Glomerular visceral epithelial cell (primary cell): ENCODE results near the gene HNRNPA0.

Experiments used
- DNase-seq: peaks from one replicate; pipeline ENCODE4 v3.0.0-alpha.2; 2016; ENCODE audit errors: extremely low spot score

Gene HNRNPA0

DNA sequence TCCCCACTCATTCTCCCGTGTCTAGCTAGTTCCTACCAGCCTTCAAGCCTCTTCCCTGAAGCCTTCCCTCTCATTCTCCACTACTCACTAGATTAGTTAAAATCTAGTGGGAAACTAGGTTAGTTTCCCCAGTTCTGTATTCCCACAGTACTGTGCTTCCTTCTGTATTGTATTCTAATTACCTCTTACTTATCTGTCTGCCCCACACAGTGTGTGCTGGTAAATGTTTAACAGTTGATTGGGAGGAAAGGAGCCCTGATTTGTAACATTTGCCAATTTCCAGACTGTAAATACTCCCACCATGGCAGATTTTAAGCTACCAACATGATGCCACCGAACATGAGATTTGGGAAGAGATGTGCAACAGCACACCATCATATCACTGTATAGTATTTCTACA, 26.5 kb downstream of the HNRNPA0 start:
- no peak for DNase-seq

DNA sequence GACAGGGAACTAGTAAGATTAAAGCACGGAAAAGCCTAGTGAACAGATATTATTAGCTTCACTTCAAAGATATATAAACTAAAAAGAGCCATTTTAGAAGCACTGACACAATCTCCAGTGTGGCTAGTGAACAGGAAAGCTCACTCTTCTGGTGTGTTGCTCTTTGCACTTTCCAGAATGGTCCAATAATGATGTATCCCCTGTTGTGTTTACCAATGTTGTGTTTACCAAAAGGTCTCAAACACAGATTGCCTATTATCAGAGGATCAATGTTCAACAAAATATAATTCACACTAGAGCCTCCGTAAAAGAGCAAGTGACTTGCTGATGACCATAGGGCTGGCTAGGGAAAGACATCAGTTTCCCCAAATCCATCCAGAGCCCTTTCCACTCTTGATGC, 29.9 kb downstream of the HNRNPA0 start:
- no peak for DNase-seq

DNA sequence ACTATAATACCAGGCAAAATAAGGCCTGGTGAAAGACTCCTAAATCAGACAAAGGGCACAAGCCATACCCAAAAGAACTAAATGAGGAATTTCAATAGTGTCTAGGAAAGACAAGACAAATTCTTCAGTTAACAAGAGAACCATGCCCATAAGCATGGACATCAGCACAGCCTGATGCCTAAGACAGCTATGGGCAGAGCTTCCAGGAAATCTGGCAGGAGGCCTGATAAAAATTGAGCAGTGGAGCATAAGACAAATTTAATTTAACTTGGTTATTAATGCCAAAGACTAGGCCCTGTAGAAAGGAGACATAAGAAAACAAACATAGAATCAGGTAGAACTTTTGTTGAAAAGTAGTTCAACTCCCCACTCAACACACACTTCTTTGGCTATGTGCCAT, 35.6 kb downstream of the HNRNPA0 start:
- DNase-seq, result no peak

DNA sequence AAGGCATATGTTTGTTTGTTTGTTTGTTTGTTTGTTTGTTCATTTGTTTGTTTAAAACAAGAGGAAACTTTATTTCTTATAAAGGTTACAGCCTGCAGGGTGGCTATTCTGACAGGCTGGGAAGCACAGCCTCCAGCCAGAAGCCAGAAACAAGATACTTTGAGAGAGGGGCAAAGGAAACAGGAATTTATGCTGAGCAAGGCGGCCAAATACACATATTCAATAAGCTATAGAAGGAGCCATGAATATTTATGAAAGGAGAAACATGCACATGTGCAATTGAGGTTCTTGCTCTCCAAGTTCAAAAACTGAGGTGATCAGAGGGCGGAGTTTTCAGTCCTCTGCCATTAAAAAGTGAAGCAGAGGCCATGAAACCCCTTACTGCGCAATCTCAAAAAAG, 37.8 kb downstream of the HNRNPA0 start:
- DNase-seq, result no peak

DNA sequence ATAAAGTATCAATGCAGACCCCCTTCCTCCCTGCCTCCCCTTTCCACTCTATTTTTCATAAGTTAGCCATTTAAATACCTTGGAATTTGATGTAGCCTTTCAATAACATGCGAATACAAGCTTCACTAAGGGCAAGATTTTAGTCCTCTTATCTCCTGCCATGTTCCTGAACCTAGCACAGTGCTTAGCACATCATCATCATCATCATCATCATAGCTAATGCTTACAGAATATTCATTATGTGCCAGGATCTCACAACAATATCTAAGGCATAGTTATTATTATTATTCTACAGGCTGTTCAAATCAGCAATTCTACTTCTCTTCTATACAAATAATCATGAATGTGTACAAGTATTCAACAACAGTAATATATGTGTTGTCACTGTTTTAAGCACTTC, 38.7 kb downstream of the HNRNPA0 start:
- DNase-seq, result no peak

DNA sequence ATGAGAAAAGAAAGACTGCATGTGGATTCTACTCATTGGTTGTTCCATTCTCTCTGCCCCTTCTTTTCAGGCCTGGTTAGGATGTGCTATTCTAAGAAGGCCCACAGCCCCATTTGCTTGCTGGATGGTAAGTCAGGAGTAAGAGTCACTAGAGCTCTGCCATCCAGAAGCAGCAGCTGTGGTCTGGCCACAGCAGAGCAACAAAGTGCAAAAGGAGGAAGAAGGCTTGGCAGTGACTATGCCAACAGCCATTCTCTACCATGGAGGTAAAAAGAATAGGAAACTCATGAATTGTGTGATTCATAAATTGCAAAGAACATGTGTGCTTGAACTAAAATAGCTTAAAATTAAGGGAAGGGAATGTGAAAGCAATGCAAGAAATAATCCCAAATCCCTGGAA, 39.2 kb downstream of the HNRNPA0 start:
- no peak for DNase-seq

DNA sequence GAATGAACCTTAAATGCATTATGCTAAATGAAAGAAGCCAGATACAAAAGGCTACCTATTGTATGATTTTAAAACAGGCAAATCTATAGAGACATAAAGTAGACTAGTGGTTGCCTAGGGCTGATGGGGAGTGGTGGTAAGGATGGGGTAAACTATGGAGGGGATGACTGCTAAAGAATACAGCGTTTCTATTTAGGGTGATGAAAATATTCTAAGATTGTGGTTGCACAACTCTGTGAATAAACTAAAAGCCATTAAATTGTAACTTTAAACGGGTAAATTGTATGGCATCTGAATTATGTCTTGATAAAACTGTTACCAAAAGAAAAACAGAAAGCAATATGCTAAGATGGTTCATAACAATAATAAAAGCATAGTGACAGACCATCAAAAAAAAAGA, 39.7 kb downstream of the HNRNPA0 start:
- no peak for DNase-seq

DNA sequence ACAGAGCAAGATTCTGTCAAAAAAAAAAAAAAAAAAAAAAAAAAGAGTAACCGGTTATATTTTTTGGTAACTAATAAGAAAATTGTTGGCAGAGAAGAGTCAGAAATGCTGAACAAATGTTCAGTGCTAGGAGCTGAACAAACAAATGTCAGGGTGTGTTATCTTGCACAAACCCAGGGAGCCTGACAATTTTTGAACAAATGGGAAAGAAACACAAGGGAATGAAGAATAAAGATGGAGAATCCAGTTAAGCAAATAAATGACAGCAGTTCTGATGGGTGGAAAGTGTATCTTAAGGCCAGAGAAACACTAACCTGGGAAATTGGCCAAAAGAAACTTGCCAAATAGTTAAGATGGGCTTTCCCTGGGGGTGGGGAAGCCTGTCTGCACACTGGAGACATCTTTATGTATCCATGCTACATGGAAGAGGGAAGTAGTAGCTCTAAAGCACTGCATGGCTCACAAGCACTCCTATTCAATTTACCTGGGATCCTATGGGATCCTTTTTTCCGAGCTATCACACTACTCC, 42.0 kb downstream of the HNRNPA0 start:
- no peak for DNase-seq

DNA sequence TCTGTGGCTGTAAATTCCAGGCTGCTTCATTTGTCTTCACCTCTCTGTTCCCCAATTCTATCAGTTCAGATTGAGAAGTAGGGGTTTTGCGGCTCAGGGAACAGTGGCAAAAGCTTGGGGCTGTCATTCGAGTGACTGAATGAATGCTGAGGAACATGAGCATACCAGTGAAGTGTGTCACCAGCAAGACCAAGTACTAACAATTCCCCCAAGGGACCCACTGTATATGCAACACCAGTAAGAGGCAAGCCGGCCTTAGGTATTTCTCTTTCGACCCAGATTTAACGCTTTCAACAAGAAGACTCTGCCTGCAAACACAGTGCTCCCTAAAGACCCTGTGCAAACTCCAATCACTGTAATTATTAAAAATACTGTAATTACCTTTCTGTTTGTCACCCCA, 44.1 kb downstream of the HNRNPA0 start:
- DNase-seq, result no peak

DNA sequence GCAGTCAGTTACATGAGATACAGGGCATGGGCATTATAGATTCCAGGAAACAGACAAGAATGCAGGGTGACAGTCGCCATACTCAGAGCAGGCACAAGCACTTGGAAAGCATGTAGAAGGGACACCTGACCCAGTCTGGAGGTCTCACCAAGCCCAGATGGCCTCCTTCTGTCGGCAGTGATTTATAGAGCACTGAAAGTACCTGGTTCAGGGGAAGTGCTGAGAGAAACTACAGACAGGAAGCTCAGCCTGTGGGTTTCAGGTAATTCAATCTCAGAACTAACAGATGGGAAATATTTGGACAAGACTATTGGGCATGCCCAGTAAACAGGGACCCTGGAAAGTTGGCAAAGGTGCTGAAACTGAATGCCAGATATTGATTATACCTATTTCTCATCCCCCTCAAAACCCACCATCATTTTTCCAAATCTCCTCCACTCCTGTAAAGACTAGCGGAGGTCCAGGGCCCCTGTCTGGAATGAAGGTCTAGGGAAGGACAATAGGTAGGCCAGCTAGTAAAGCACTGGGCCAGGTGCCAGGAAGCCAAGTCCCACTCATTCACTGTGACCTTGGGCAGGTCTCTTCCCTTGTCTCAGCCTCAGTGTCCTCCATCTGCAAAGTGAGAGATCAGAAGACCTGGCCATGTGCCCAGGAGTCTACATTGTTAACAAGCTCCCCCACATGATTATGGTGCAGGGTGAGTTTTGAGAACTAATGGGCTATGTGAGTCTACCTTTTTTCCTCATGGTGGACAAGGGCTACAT, 45.2 kb downstream of the HNRNPA0 start:
- no peak for DNase-seq

DNA sequence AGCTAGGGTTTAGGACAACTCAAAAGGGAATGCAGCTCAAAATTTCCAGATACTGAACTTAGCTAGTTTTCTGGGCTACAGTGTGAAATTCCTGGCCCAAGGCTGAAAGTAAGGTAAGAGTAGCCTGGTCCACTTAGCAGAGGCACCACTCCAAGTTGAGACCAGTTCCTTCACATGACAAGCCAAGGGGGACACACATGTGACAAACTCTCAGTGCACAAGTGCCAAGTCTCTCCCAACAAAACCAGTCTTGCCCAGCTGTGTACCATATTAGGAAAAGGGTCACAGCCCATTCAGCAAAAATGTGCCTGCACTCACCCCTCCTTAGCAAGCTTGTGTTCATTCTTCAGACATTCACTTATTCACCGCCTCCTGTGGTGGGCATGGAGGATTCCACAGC, 46.1 kb downstream of the HNRNPA0 start:
- no peak for DNase-seq

DNA sequence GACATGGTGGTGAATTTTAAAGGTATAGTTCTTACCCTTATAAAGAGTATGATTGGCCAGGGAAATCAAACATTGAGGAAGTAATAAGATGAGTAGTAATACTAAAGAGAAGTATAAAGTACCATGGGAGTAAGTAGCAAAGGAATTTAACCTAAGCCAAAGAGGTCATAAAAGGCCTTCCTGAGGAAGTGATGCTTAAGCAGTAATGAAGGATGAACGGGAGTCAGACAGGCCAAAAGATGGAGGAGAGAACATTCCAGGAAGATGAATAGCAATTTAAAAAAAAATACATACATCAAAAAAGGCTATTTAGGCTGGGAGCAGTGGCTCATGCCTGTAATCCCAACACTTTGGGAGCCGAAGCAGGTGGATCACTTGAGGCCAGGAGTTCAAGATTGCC, 47.3 kb downstream of the HNRNPA0 start:
- no peak for DNase-seq

DNA sequence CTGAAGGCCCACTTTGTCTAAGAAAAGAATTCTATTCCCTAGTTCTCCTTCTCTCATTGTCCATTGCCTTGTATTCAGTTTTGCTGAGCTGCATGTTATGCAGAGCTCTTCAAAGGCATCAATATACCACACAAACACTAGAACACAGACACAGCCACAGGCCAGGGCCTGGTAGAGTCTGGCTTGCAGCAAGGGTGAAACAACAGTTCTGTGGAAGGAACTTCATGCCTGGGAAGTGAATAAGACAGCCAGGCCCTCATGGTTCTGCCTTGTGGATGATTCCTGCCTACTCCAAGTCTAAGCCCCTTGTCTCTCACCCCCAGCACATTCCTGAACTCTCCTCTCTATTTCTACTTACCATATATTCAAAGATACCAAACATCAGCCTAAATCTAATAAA, 49.1 kb downstream of the HNRNPA0 start:
- no peak for DNase-seq

DNA sequence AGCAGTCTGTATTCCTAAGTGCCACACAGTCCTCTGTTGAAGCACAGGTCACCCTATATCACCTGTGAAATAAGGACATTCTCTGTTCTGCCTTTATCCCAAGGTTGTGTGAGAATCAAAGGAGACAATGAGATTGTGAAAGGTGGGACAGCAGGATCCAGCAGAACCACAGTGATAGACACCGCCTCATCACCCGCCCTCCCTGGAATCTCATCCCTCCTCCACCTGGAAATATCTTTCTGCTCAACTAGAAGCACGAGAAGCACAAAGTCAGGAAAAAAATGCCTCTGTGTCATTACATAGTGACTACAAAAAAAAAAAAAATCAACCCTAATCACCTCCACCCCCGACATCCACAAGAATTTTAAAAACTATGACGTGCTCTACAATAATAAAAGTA, 50.6 kb downstream of the HNRNPA0 start:
- no peak for DNase-seq

DNA sequence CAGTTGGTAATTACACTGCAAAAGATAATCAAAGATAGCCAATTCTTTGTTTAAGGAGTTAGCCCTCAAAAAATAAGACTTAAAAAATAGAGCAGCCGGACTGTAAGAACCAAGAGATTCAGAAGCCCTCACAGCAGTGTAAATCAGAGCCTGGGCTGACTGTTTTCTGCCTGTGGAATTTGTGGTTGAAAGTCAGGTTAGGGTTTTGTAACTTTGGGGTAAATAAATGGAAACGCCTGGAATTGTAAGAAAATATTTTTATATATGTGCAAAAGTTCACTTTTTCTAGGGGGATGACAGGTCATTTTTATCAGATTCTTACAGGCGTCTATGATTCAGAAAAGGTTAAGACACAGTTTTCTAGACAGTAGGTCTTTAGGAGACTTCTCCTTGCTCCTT, 53.9 kb downstream of the HNRNPA0 start:
- DNase-seq, result no peak

DNA sequence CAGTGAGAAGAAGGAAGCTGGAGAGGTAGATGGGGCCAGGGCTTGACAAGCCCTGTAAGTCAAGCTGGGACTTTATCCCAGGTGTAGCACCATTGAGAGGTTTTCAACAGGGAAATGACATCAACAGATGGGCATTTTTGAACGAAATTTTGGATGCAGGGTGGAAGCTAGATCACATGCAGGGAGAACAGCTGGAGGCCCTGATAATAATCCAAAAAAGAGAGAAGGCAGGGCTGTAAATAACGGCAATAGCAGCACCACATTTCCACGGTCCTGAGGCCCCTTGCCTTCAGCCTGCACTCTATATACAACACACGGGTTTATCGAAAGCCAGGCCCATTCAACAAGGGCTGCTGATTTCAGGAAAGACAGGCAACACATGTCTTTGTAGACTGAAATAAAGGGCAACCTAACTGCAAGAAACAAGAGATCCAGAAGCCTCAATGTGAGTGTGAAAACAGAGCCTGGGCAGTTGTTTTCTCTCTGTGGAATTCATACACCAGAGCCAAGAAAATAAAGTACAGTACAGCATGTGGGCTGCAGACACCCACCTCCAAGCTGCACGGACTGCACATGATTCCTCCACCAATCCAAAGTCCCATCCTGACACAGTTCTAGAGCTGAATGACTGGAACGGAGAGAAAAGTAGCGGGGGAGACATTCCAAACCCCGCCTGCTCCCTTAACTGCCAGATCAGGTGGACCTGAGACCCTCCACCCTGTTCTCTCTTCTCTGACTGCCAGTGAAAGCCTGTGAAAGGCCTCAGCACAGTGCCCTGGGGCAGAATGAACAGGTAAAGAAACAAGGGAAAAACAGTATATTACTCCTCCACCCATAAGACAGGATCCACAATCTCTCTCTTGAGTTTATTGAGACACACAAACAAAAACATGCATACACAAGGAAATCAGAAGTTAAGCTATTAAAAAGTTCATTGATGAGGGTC, 54.6 kb downstream of the HNRNPA0 start:
- no peak for DNase-seq

DNA sequence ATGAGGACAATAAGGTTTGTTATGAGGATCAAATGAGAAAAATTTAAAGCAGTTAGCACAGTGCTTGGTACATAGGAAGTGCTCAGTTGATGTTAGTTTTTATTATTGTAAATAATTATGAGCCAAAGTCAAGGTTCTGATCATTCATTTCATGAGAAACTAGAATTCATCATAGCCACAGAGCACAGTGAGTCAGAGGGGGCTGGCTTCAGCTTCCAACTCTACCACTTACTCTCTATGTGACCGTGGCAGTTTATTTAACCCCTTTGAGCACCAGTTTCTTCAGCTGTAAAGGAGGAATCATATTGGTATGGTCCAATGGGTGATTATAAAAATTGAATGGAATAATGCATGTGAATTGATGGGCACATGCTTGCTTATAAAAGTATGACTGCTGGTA, 57.7 kb downstream of the HNRNPA0 start:
- DNase-seq, result peak; percentile 13

DNA sequence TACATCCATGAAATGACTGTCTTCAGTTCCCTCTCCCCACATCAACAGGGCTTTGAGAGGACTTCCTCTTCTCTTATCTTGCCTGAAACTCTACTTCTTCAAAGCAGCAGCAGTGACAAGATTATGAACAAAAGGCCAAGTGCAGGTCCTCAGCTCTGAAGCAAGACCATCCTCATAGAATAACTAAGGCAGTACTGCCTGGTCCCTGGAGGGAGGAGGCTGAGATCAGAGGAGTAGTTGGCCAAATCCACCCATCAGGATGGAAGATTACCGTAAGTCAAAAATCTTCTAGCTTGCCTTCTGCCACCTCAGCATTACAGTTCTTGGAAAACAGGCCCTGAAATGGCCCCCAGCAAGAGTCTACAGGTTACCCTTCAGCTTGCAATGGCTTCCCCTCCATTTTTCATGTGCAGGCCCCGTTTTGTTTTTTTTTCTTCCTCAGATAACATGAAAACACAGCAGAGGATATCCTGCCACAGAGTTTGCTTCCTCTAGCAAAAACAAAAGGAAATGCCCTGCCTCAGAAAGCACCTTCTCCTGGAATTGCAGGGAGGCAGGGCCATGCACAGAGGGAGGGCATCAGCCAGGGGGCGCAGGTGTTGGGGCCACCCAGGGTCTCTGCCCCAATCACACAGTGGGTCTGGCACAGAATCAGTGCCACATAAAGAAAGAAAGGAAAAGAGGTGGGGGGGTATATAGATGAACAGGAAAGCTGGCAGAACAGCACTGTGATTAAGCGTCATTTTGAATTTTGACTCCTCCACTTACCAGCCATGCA, 58.3 kb downstream of the HNRNPA0 start:
- DNase-seq, result no peak
